Neural cell (in vitro differentiated cells): Measurements from ENCODE around the gene DIS3L2. TPM values are rescaled to one million over a fixed set of nuclear protein-coding genes. Genes with fewer than 3 reads are reported as not detected.
"Not testable (repeated sequence)": the region's sequence is repeated elsewhere in the genome, so short reads cannot be mapped to it uniquely, and the experiment has no call there.

Source experiments
- H2AFZ ChIP-seq: fragments of 200-600, 300-800 bp; sonication (generic), shearing (Covaris generic); 2 replicates; pipeline ENCODE4 v1.6.0; 2014; ENCODE audit warnings: low read depth, mild to moderate bottlenecking, antibody characterized with exemption, low read length, moderate library complexity
- H3F3A ChIP-seq: fragments of 200-600 bp; shearing (Covaris generic); 2 replicates; pipeline ENCODE4 v1.6.1; 2016; ENCODE audit warnings: mild to moderate bottlenecking, moderate library complexity, mixed read lengths, antibody characterized with exemption, low read length; ENCODE audit not compliant: insufficient read depth, poor library complexity, severe bottlenecking
- H3K27ac ChIP-seq: fragments of 200-600, 300-800 bp; sonication (generic), shearing (Covaris generic); 2 replicates; pipeline ENCODE4 v1.5.1; 2014; ENCODE audit warnings: mild to moderate bottlenecking, low read length, moderate library complexity
- H3K27me3 ChIP-seq: fragments of 300-800, 200-600 bp; sonication (generic), shearing (Covaris generic); 2 replicates; pipeline ENCODE4 v1.6.0; 2014; ENCODE audit warnings: mild to moderate bottlenecking, low read depth, low read length, moderate library complexity; ENCODE audit not compliant: insufficient read depth
- H3K36me3 ChIP-seq: fragments of 300-800, 200-600 bp; sonication (generic), shearing (Covaris generic); 2 replicates; pipeline ENCODE4 v1.5.1; 2014; ENCODE audit warnings: mild to moderate bottlenecking, antibody characterized with exemption, low read length, moderate library complexity; ENCODE audit not compliant: insufficient read depth
- H3K4me2 ChIP-seq: fragments of 300-800, 200-600 bp; sonication (generic), shearing (Covaris generic); 2 replicates; pipeline ENCODE4 v1.6.0; 2014; ENCODE audit warnings: mild to moderate bottlenecking, low read length
- H3K4me3 ChIP-seq: fragments of 300-800, 200-600 bp; sonication (generic), shearing (Covaris generic); 2 replicates; pipeline ENCODE4 v1.5.1; 2014; ENCODE audit warnings: mild to moderate bottlenecking, low read length, moderate library complexity
- H3K79me2 ChIP-seq: fragments of 200-600 bp; shearing (Covaris generic); replicated peaks from 2 replicates; pipeline ENCODE4 v1.6.0; 2014; ENCODE audit warnings: mild to moderate bottlenecking, low read length, moderate library complexity; ENCODE audit not compliant: insufficient read depth
- H3K9ac ChIP-seq: fragments of 300-800, 200-600 bp; sonication (generic), shearing (Covaris generic); 2 replicates; pipeline ENCODE4 v1.6.1; 2016; ENCODE audit warnings: mild to moderate bottlenecking, low read length, mixed read lengths
- H3K9me2 ChIP-seq: fragments of 200-600 bp; shearing (Covaris generic); 2 replicates; pipeline ENCODE4 v1.6.1; 2016; ENCODE audit warnings: mild to moderate bottlenecking, low read length, mixed read lengths; ENCODE audit not compliant: insufficient read depth
- H3K9me3 ChIP-seq: fragments of 200-600, 300-800 bp; sonication (generic), shearing (Covaris generic); 2 replicates; pipeline ENCODE4 v1.6.1; 2016; ENCODE audit warnings: mild to moderate bottlenecking, mixed run types, low read length, moderate library complexity, mixed read lengths
- H4K20me1 ChIP-seq: fragments of 200-600 bp; shearing (Covaris generic); 2 replicates; pipeline ENCODE4 v1.6.1; 2016; ENCODE audit warnings: mild to moderate bottlenecking, mixed run types; ENCODE audit not compliant: insufficient read depth
- CTCF ChIP-seq: fragments of 450-650 bp; IDR thresholded peaks from 2 replicates; pipeline ENCODE4 v1.5.1; 2014; ENCODE audit warnings: antibody characterized with exemption, mild to moderate bottlenecking, moderate library complexity; ENCODE audit not compliant: poor library complexity, severe bottlenecking
- EP300 ChIP-seq: fragments of 450-650 bp; conservative IDR thresholded peaks from 2 replicates; pipeline ENCODE4 v1.6.1; 2014; ENCODE audit warnings: antibody characterized with exemption, mild to moderate bottlenecking, moderate library complexity; ENCODE audit not compliant: poor library complexity, severe bottlenecking
- EZH2 ChIP-seq: fragments of 200-600, 300-800 bp; shearing (Covaris generic), sonication (generic); IDR thresholded peaks from 2 replicates; pipeline ENCODE4 v1.6.1; 2014; ENCODE audit warnings: antibody characterized with exemption, low read length, borderline replicate concordance, mild to moderate bottlenecking; ENCODE audit not compliant: insufficient read depth, poor library complexity, severe bottlenecking
- MXI1 ChIP-seq: fragments of 450-650 bp; conservative IDR thresholded peaks from 2 replicates; pipeline ENCODE4 v1.6.1; 2014; ENCODE audit warnings: antibody characterized with exemption, mild to moderate bottlenecking; ENCODE audit not compliant: poor library complexity, severe bottlenecking
- POLR2AphosphoS5 ChIP-seq: IDR thresholded peaks from 2 replicates; pipeline ENCODE4 v1.6.1; 2012
- RAD21 ChIP-seq: fragments of 450-650 bp; conservative IDR thresholded peaks from 2 replicates; pipeline ENCODE4 v1.6.1; 2014; ENCODE audit warnings: antibody characterized with exemption, mild to moderate bottlenecking, moderate library complexity
- REST ChIP-seq: IDR thresholded peaks from 2 replicates; pipeline ENCODE4 v1.6.1; 2012; ENCODE audit warnings: borderline replicate concordance
- SMC3 ChIP-seq: fragments of 450-650 bp; conservative IDR thresholded peaks from 2 replicates; pipeline ENCODE4 v1.6.1; 2014; ENCODE audit warnings: antibody characterized with exemption, mild to moderate bottlenecking, moderate library complexity; ENCODE audit not compliant: poor library complexity
- TAF1 ChIP-seq: IDR thresholded peaks from 2 replicates; pipeline ENCODE4 v1.6.1; 2012; ENCODE audit warnings: low read depth
- polyA plus RNA-seq: library from polyadenylated mRNA; depleted of rRNA; stranded (reverse); fragments of >200 nt; gene quantifications from 2 replicates; pipeline ENCODE4 v1.2.3, GENCODE V29; 2014

Gene DIS3L2
- polyA plus RNA-seq, 1 donor from 2014 or later: 20.0 TPM

GRCh38 chr2:232332940-232333259 lies 371.4 kb downstream of the DIS3L2 start:
- no peak for TF ChIP-seq TAF1
- Histone ChIP-seq H3K27me3 (no peaks in the 10 kb centered on the region), H3K36me3 (no peaks in the 10 kb centered on the region), H3K4me3 (no peak overlapping the region), H3F3A (no peaks in the 10 kb centered on the region), H2AFZ (no peak overlapping the region), H4K20me1 (no peaks in the 10 kb centered on the region), H3K4me2 (no peak overlapping the region), H3K9ac (no peak overlapping the region), H3K9me2 (no peaks in the 10 kb centered on the region), H3K27ac (no peak overlapping the region), H3K9me3 (no peaks in the 10 kb centered on the region), H3K79me2 (no peaks in the 10 kb centered on the region)

GRCh38 chr2:232333361-232334135 lies 372.0 kb downstream of the DIS3L2 start:
- no peaks in the 10 kb centered on the region for H4K20me1 ChIP-seq
- no peak overlapping the region for H3K27ac ChIP-seq
- no peaks in the 10 kb centered on the region for H3K36me3 ChIP-seq
- H2AFZ ChIP-seq: no peak overlapping the region
- H3F3A ChIP-seq: no peaks in the 10 kb centered on the region
- H3K9me3 ChIP-seq: no peaks in the 10 kb centered on the region
- no peaks in the 10 kb centered on the region for H3K9me2 ChIP-seq
- no peak for TF ChIP-seq MXI1
- no peak for TF ChIP-seq SMC3
- TF ChIP-seq POLR2AphosphoS5: no peak
- TF ChIP-seq EZH2: no peak
- TF ChIP-seq TAF1: no peak
- TF ChIP-seq RAD21: no peak
- no peak for TF ChIP-seq REST
- TF ChIP-seq CTCF: no peak
- no peak for TF ChIP-seq EP300
- no peak overlapping the region for H3K9ac ChIP-seq
- no peaks in the 10 kb centered on the region for H3K79me2 ChIP-seq
- no peak overlapping the region for H3K4me3 ChIP-seq
- H3K4me2 ChIP-seq: no peak overlapping the region
- H3K27me3 ChIP-seq: no peaks in the 10 kb centered on the region

GRCh38 chr2:232334136-232334884 lies 372.8 kb downstream of the DIS3L2 start:
- H3K79me2 ChIP-seq, H3K36me3 ChIP-seq, H3F3A ChIP-seq: not testable (repeated sequence)

GRCh38 chr2:232334885-232335205 lies 373.3 kb downstream of the DIS3L2 start:
- H3K27me3 ChIP-seq, H3F3A ChIP-seq, H3K79me2 ChIP-seq, H4K20me1 ChIP-seq, H3K4me2 ChIP-seq, H3K9me2 ChIP-seq, H2AFZ ChIP-seq, H3K27ac ChIP-seq, H3K9ac ChIP-seq, H3K4me3 ChIP-seq, H3K9me3 ChIP-seq, H3K36me3 ChIP-seq: not testable (repeated sequence)

More at GRCh38 chr2:232334136-232334884, 372.8 kb downstream of the DIS3L2 start:
- H3K9ac ChIP-seq, H2AFZ ChIP-seq, H3K9me2 ChIP-seq, H3K9me3 ChIP-seq, H3K27ac ChIP-seq, H3K27me3 ChIP-seq, H3K4me3 ChIP-seq, H3K4me2 ChIP-seq, H4K20me1 ChIP-seq: not testable (repeated sequence)
